NCI-H1417 treated with DMSO at 0.1 percent for 48 hours (cell line): ENCODE results near the gene CCDC30.
"Not testable (repeated sequence)": the region's sequence is repeated elsewhere in the genome, so short reads cannot be mapped to it uniquely, and the experiment has no call there.

ENCODE experiments used
- DNase-seq: peaks from one replicate; lab custom pipeline; 2025; lab: John Stamatoyannopoulos, UW

CCDC30 gene

GRCh38 chr1:42657981-42658876, 195.1 kb downstream of the CCDC30 start, which contains the start of gene PPIH:
TSS of gene PPIH (plus strand) at chr1:42658423. CDS start at chr1:42658447, 24 bp downstream.
- DNase-seq: peak; percentile 48

- DNase-seq: no peak
Measured at GRCh38 chr1:42658877-42659337, 195.8 kb downstream of the CCDC30 start.

GRCh38 chr1:42660907-42661500, 197.9 kb downstream of the CCDC30 start:
- no peak for DNase-seq

- DNase-seq: no peak
Measured at GRCh38 chr1:42669936-42670335, 206.8 kb downstream of the CCDC30 start.

- no peak for DNase-seq
Measured at GRCh38 chr1:42670425-42670824, 207.3 kb downstream of the CCDC30 start.

GRCh38 chr1:42674214-42674613, 211.1 kb downstream of the CCDC30 start:
- no peak for DNase-seq

GRCh38 chr1:42674682-42675081, 211.6 kb downstream of the CCDC30 start:
- no peak for DNase-seq

GRCh38 chr1:42675467-42675866, 212.4 kb downstream of the CCDC30 start:
- DNase-seq: no peak

- DNase-seq: no peak
Measured at GRCh38 chr1:42676534-42677087, 213.5 kb downstream of the CCDC30 start.

GRCh38 chr1:42679364-42679983, 216.4 kb downstream of the CCDC30 start:
- no peak for DNase-seq

GRCh38 chr1:42680055-42680454, 217.0 kb downstream of the CCDC30 start:
- DNase-seq: no peak

- DNase-seq: no peak
Measured at GRCh38 chr1:42680921-42681683, 218.0 kb downstream of the CCDC30 start.

- DNase-seq: peak; percentile 97
Measured at GRCh38 chr1:42681741-42682483, 218.8 kb downstream of the CCDC30 start, which contains the start of gene YBX1. TSS of gene YBX1 (plus strand) at chr1:42682418. CDS start at chr1:42682566, 148 bp downstream.

GRCh38 chr1:42682484-42682738, 219.3 kb downstream of the CCDC30 start:
- DNase-seq: not testable (repeated sequence)

- DNase-seq: no peak
Measured at GRCh38 chr1:42682739-42683531, 219.8 kb downstream of the CCDC30 start.

GRCh38 chr1:42684139-42684538, 221.1 kb downstream of the CCDC30 start:
- DNase-seq: no peak

- DNase-seq: no peak
Measured at GRCh38 chr1:42686418-42686817, 223.3 kb downstream of the CCDC30 start.

GRCh38 chr1:42689912-42690311, 226.8 kb downstream of the CCDC30 start:
- DNase-seq: no peak

- DNase-seq: no peak
Measured at GRCh38 chr1:42690477-42691156, 227.5 kb downstream of the CCDC30 start.

- DNase-seq: no peak
Measured at GRCh38 chr1:42691157-42691498, 228.0 kb downstream of the CCDC30 start.
